ENCODE measurements around the gene ZNF358.

The ZNF358 gene

DNA sequence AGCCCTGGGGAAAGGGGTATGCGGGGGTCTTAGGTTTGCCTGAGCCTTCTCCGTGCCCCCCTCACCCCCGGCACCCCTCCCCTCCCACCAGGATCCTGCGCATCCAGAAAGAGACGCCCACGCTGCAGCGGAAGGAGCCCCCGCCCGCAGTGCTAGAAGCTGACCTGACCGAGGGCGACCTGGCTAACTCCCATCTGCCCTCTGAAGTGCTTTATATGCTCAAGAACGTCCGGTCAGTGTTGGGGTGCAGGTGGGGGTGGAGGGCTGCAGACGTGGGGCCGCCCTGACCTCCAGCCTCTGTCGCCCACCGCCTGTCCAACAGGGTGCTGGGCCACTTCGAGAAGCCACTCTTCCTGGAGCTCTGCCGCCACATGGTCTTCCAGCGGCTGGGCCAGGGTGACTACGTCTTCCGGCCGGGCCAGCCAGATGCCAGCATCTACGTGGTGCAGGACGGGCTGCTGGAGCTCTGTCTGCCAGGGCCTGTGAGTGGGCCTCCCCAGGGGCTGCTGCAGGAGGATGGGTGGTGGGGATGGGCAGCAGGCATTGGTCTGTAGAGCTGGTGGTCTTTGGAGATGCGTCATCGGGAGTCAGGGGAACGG, 24.0 kb downstream of the ZNF358 start:
- no peak for DNase-seq (ENCODE audit: low read depth)
- TF ChIP-seq, protein P1, sequence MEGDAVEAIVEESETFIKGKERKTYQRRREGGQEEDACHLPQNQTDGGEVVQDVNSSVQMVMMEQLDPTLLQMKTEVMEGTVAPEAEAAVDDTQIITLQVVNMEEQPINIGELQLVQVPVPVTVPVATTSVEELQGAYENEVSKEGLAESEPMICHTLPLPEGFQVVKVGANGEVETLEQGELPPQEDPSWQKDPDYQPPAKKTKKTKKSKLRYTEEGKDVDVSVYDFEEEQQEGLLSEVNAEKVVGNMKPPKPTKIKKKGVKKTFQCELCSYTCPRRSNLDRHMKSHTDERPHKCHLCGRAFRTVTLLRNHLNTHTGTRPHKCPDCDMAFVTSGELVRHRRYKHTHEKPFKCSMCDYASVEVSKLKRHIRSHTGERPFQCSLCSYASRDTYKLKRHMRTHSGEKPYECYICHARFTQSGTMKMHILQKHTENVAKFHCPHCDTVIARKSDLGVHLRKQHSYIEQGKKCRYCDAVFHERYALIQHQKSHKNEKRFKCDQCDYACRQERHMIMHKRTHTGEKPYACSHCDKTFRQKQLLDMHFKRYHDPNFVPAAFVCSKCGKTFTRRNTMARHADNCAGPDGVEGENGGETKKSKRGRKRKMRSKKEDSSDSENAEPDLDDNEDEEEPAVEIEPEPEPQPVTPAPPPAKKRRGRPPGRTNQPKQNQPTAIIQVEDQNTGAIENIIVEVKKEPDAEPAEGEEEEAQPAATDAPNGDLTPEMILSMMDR (conservative IDR thresholded peaks at IDR 0.05; ENCODE audit: low read depth, low read length): no peak
- no peak overlapping the region for H3K4me3 ChIP-seq (ENCODE audit: low read length)

GRCh38 chr19:7540761-7541474, 25.0 kb downstream of the ZNF358 start:
- H3K4me3 ChIP-seq (ENCODE audit: low read length): no peak overlapping the region
- TF ChIP-seq, protein P1 (conservative IDR thresholded peaks at IDR 0.05; ENCODE audit: low read depth, low read length): no peak
- DNase-seq (ENCODE audit: low read depth): no peak

- TF ChIP-seq, protein P1 (conservative IDR thresholded peaks at IDR 0.05; ENCODE audit: low read depth, low read length): no peak
- DNase-seq (ENCODE audit: low read depth): no peak
- no peak overlapping the region for H3K4me3 ChIP-seq (ENCODE audit: low read length)
Observed at GRCh38 chr19:7541475-7541824, 25.5 kb downstream of the ZNF358 start.

- no peak overlapping the region for H3K4me3 ChIP-seq (ENCODE audit: low read length)
- TF ChIP-seq, protein P1 (conservative IDR thresholded peaks at IDR 0.05; ENCODE audit: low read depth, low read length): no peak
- no peak for DNase-seq (ENCODE audit: low read depth)
Observed at GRCh38 chr19:7541828-7542443, 26.0 kb downstream of the ZNF358 start.

DNA sequence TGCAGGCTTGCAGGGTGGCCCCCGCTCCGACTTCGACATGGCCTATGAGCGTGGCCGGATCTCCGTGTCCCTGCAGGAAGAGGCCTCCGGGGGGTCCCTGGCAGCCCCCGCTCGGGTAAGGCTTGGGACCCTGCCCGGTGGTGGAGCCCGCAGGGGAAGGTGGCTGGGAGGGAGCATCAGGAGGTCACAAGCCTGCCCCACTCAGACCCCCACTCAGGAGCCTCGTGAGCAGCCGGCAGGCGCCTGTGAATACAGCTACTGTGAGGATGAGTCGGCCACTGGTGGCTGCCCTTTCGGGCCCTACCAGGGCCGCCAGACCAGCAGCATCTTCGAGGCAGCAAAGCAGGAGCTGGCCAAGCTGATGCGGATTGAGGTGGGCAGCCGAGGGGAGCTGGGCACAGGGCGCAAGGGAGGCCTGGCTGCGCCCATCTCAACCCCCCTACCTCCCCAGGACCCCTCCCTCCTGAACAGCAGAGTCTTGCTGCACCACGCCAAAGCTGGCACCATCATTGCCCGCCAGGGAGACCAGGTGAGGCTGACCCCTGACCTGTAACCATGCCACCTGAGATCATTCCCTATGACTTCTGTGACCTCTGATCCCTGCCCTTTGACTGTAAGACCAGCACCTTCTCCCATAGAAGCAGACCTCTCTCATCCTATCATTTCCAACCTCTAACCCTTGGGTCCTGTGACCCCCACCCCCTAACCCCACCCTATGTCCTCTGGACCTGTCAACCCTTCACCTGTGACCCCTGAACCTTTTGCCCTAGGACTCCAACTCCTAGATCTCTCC, 26.8 kb downstream of the ZNF358 start:
- no peak overlapping the region for H3K4me3 ChIP-seq (ENCODE audit: low read length)
- DNase-seq (ENCODE audit: low read depth): no peak
- TF ChIP-seq, protein P1 (conservative IDR thresholded peaks at IDR 0.05; ENCODE audit: low read depth, low read length): no peak

DNA sequence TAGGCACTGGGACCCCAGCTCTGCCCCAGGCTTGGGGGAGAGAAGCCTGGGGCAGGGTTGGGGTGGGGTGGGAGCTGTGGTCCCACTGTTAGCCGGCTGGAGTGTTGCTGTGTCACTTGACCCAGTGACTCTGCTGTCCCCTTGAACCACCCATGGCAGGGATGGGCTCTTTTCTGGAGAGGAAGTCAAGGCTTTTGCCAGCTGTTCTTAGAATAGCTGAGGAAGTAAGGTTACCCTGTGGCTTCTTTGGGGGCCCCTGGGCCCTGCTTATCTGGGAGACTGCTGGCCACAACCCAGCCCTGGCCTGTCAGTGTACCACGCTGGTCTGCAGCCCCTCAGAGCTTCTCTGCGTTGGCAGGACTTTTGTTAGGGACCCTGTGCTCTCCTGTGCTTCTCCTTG, 28.7 kb downstream of the ZNF358 start:
- TF ChIP-seq, protein P1 (conservative IDR thresholded peaks at IDR 0.05; ENCODE audit: low read depth, low read length): no peak
- no peak for DNase-seq (ENCODE audit: low read depth)
- H3K4me3 ChIP-seq (ENCODE audit: low read length): no peak overlapping the region

All from retinal pigment epithelial cell (primary cell).